ENCODE results near the gene WSCD1.

- TF ChIP-seq, protein P1, sequence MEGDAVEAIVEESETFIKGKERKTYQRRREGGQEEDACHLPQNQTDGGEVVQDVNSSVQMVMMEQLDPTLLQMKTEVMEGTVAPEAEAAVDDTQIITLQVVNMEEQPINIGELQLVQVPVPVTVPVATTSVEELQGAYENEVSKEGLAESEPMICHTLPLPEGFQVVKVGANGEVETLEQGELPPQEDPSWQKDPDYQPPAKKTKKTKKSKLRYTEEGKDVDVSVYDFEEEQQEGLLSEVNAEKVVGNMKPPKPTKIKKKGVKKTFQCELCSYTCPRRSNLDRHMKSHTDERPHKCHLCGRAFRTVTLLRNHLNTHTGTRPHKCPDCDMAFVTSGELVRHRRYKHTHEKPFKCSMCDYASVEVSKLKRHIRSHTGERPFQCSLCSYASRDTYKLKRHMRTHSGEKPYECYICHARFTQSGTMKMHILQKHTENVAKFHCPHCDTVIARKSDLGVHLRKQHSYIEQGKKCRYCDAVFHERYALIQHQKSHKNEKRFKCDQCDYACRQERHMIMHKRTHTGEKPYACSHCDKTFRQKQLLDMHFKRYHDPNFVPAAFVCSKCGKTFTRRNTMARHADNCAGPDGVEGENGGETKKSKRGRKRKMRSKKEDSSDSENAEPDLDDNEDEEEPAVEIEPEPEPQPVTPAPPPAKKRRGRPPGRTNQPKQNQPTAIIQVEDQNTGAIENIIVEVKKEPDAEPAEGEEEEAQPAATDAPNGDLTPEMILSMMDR (conservative IDR thresholded peaks at IDR 0.05; ENCODE audit: low read depth, low read length): no peak
- TF ChIP-seq EZH2 (IDR thresholded peaks at IDR 0.05; ENCODE audit: low read length, unreplicated experiment): no peak
Observed at GRCh38 chr17:6160232-6160555, 90.0 kb downstream of the WSCD1 start.
